Inflammatory macrophage treated with lipopolysaccharide for 1 hour (primary cell): ENCODE results near the gene CTPS1.
A peak's percentile ranks its signal among the peaks of the same experiment; 100 is the strongest.

Experiments
- DNase-seq, 2 donors: peaks; one replicate each; pipeline ENCODE4 v3.0.0-alpha.2; 2020 to 2022

CTPS1 gene

DNA sequence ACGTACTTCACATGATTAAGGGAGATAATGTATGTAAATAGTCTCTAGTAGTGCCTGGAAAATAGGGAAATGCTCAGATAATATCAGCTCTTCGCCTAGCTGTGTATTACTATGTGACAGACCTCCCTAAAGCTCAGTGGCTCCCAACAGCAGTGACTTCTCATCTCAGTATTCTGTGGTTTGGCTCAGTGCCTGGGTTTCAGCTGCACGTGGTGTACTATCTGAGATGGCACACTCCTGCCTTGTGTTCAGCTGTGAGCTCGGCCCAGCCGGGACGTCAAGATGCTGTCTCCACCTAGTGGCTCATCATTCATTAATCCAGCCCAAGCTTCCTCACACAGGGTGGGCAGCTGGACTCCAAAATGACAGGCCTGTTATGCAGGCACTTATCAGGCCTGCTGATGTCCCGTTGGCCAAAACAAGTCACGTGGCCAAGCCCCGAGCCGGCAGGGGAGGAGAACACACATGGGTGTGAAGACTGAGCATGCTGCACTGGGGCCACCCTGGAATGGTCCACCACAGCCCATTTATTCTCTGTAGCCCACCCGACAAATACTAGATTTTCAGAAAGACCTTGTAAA is 24.2 kb downstream of the CTPS1 start:
- DNase-seq = peak; percentile 70 to 85

GRCh38 chr1:41005876-41006275 is 26.4 kb downstream of the CTPS1 start:
- DNase-seq = no peak

- no peak for DNase-seq
These were observed 27.7 kb downstream of the CTPS1 start for GRCh38 chr1:41006942-41007865.

- DNase-seq = no peak
These were observed 30.0 kb downstream of the CTPS1 start for GRCh38 chr1:41009466-41009865.

DNA sequence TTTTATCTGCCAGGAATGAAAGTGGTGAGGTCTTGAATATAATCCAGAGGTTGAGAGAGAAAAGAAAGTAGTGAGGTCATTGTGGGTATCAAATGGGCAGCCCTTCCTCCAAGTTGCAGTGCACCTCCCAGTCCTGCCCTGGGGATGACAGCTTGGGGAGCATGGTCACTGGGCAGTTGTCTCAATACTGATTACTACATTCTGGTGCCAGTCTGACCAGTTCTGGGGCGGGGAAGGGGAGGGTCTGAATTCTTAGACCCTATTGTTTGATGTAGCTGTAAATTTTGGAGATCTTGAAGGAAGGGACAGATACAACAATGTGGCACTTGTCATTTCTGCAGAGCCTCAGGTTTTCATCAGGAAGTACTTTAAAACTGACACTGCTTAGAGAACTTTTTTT is 30.8 kb downstream of the CTPS1 start:
- DNase-seq = no peak

DNA sequence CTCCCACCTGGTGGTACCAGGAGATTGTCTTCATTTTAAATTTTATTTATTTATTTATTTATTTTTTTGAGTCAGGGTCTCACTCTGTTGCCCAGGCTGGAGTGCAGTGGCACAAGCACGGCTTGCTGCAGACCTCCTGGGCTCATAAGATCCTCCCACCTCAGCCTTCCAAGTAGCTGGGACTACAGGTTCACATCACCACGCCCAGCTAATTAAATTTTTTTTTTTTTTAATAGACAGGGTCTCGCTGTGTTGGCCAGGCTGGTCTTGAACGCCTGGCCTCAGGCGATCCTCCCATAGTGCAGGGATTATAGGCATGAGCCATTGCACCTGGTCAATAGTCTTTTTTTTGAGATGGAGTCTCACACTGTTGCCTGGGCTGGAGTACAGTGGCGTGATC is 33.5 kb downstream of the CTPS1 start:
- DNase-seq = no peak

DNA sequence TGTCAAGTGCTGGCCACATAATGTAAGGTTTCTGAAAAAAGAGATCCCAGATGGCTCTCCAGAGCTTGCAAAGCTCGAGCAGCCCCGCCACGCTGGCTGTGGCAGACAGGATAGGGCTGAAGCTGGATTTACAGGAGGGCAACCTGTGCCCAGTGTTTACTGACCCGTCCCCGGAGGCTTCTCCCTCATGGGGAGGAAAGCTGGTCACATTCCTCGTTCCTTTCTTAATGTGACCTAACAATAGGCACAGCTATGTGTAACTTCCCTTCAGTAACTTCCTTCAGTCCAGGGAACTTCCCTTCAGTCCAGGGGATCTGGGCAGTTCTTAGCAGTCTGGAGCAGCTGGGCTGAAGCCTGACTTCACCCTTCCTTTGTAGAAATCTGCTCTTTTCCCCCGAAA is 34.3 kb downstream of the CTPS1 start:
- peak; percentile 72 to 82 for DNase-seq

GRCh38 chr1:41014871-41015270 is 35.4 kb downstream of the CTPS1 start:
- DNase-seq = no peak

GRCh38 chr1:41015281-41015896 is 35.9 kb downstream of the CTPS1 start:
- no peak for DNase-seq

- no peak for DNase-seq
These were observed 36.5 kb downstream of the CTPS1 start for GRCh38 chr1:41015897-41016470.

GRCh38 chr1:41017141-41018017 is 37.9 kb downstream of the CTPS1 start:
- DNase-seq = no peak

DNA sequence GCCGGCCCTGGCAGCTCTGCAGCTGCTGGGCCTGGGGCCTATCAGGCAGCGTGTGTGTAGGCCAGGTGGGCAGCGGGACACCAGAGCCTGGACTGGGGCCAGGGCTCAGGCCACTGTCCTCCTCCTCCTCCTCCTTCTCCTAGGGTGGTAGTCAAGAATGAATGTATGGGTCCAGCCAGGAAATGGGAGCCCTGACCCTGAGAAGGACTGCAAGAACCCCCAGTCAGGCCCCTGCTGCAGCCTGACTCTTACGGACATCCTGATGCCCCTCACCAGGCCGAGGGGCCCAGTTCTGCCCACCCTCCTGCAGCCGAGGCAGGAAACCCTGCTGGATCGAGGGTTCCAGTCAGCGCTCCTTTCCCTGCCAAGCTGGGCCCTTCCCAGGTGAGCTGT is 38.5 kb downstream of the CTPS1 start:
- DNase-seq = no peak

- no peak for DNase-seq
These were observed 39.9 kb downstream of the CTPS1 start for GRCh38 chr1:41019353-41019745.

DNA sequence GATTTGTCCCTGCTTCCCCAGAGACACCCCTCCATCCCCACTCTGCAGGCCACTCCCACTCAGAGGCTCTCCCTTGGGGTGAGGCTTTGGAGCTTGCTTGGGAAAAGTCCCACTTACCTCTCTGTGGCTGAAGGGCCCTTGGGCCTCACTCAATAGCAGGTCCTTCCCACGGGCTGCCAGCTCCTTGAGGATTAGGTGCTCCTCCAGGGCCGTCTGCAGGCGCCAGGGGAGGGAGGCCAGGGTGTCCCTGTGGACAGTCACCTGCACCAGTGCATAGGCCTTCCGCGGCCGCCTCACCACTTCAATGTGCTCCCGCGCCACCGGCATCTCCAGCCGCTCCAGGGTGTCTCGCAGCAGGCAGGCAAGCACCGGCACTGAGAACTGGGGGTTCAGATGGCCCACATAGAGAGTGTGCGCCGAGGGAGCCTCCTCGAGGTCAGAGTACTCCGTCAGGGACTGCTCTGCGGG is 40.6 kb downstream of the CTPS1 start:
- DNase-seq = no peak

GRCh38 chr1:41020654-41021053 is 41.2 kb downstream of the CTPS1 start:
- no peak for DNase-seq

- DNase-seq = no peak
These were observed 42.2 kb downstream of the CTPS1 start, which contains the start of gene SLFNL1 for GRCh38 chr1:41021526-41022308. TSS of gene SLFNL1 (minus strand) at chr1:41021725. CDS start at chr1:41020660, 1,065 bp downstream.

DNA sequence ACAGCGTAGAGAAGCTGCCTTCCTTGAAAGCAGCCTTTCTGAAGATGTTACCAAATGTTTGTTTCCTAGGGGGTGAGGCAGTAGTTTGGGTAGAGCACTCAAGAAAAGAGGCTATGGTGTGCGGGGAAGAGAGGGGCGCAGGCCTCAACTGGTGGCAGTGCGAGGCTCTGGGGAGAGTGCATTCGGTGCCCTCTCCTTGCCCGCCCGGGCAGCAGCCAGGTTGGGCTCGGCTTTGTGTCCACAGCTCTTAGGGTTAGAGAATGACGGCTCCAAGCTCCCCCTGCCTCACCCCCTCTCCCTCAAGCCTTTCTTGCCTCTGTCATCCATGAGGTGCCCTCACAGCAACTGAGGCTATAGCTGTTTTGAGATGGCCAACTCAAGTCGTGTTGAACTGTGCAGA is 42.9 kb downstream of the CTPS1 start:
- no peak for DNase-seq

- no peak for DNase-seq
These were observed 43.9 kb downstream of the CTPS1 start for GRCh38 chr1:41023279-41023990.

- no peak for DNase-seq
These were observed 45.5 kb downstream of the CTPS1 start for GRCh38 chr1:41024953-41025352.

- DNase-seq = no peak
These were observed 46.7 kb downstream of the CTPS1 start for GRCh38 chr1:41025979-41026819.
